ENCODE data around the gene SLC39A6.
"Not testable (repeated sequence)": the region's sequence is repeated elsewhere in the genome, so short reads cannot be mapped to it uniquely, and the experiment has no call there.

The SLC39A6 gene, protein sequence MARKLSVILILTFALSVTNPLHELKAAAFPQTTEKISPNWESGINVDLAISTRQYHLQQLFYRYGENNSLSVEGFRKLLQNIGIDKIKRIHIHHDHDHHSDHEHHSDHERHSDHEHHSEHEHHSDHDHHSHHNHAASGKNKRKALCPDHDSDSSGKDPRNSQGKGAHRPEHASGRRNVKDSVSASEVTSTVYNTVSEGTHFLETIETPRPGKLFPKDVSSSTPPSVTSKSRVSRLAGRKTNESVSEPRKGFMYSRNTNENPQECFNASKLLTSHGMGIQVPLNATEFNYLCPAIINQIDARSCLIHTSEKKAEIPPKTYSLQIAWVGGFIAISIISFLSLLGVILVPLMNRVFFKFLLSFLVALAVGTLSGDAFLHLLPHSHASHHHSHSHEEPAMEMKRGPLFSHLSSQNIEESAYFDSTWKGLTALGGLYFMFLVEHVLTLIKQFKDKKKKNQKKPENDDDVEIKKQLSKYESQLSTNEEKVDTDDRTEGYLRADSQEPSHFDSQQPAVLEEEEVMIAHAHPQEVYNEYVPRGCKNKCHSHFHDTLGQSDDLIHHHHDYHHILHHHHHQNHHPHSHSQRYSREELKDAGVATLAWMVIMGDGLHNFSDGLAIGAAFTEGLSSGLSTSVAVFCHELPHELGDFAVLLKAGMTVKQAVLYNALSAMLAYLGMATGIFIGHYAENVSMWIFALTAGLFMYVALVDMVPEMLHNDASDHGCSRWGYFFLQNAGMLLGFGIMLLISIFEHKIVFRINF

DNA sequence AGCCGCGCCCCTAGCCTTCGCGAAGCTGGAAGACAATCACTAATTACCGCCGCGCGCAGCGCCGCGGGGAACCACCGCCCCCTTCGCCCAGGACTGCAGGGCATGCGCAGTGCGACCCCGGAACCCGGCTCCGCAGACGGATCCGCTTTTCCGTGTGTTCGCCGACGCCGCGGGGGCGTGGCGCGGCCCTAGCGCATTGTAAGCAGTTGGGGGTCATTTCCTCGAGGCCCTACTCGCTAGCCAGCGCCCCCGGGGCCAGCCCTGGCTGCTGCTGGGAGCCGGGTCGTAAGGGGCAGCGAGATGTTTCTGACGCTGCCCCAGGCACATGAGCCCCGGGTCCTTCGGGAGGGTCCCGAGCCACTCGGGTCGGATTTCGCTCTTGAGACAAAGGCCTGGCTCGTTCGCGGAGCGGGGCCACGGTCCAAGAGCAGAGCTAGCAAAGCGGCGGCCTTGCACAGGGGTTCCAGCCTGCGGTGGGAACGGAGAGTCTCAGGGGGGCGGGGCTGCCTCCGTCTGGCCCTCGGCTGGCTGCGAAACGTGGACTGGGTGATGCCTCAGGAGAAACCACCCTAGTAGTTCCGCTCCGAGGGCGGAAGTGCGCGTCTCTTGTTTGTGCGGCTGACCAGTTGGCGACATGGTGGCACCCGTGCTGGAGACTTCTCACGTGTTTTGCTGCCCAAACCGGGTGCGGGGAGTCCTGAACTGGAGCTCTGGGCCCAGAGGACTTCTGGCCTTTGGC lies at the start of gene SLC39A6, which contains the start of gene ELP2:
Gene SLC39A6 (minus strand): TSS at position 41 of the 739 bp plus-strand sequence. CDS start 2,333 bp downstream, outside the sequence.
Gene ELP2 (plus strand): TSS at position 600 of the 739 bp plus-strand sequence. CDS start 35 bp downstream, at position 635.
- peak; percentile 87 to 88 for DNase-seq (ENCODE audit: low read depth in 2 of 2)

DNA sequence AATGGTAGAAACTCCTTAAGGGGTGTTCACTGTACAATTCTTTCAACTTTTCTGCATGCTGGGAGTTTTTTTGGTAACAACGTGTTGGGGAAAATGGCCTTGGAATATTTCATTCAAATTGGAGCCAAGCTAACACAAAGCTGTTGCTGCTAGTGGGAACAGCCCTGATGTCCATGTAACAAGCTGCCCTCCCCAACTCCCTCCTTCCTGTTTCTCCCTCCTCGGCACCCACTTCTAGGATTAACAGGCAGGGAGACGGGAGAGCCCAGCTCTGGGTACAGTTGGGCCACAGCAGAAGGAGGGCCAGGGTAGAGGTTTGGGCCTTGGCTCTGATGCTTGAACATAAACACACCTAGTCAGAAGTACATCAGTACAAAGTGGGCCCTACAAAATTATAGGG lies 48.8 kb upstream of the SLC39A6 start:
- no peak for DNase-seq (ENCODE audit: low read depth in 2 of 2)

DNA sequence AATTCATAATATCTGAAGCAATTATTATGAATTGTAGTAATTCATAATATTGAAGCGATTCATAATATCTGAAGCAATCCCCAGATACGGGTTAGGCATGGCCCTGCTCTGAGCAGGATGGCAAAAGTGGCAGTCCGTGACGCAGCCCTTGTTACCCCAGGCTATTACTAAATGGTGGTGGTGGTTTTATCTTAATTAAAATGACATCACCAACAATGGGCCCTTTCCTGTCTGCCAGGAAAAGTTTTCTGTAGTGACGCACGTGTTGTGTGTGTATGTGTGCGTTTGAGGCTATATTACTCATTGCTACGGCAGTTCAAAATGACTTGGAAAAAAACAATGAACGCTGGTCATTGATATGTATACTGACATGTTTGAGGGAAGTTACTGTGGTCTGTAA lies 47.6 kb upstream of the SLC39A6 start:
- no peak for DNase-seq (ENCODE audit: low read depth in 2 of 2)

DNA sequence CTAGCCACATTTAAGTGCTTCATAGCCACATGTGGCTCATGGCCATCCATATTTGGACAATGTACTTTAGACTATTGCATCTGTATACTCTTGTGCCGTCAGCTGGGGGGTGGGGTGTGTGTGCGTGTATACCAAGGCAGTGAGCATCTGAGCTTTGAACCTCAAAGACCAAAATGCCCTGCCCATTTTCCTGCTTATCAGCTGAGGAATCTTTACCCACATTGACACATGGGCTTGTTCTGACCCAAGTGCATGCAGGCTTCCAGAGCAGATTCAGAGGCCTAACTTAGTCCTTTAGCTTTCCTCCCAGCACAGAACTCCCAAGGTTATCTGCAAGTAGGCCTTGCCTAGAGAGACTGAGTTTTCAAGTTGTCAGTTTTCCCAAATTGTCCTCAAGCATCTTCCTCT lies 47.0 kb upstream of the SLC39A6 start:
- DNase-seq (ENCODE audit: low read depth in 2 of 2), result no peak

DNA sequence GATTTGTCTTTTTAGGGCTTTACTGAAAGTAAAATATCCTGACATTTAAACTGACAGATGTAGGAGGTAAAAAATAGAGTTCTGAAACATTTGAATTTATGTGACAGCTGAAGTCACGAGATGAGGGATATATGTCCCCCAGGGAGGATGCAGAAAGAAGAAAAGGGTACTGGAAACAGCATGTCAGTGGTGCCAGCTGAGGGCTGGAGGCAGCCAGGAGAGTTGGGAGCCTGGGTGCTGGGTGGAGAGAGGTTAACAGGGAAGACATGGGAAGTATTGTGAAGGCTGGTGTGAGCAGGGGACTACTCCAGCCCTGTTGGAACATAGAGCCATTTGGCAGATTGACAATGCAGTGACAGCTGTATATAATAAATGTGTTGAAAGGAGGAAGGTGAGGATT lies 46.3 kb upstream of the SLC39A6 start:
- no peak for DNase-seq (ENCODE audit: low read depth in 2 of 2)

DNA sequence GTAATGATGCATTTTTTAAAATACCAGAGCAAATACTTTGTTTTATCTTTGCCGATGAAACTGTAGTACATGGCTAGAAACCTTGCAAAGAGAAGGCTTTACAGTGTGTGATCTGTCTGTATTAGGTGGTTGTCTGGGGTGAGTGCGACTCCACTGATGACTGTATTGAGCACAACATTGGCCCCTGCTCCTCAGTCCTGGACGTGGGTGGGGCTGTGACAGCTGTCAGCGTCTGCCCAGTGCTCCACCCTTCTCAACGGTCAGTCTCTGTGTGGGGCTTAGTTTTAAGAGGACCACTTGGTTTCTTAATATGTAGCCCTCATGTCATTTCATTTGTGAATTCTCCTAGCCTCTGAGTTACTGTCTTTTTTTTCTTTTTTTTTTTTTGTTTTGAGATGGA lies 40.8 kb upstream of the SLC39A6 start:
- no peak for DNase-seq (ENCODE audit: low read depth in 2 of 2)

DNA sequence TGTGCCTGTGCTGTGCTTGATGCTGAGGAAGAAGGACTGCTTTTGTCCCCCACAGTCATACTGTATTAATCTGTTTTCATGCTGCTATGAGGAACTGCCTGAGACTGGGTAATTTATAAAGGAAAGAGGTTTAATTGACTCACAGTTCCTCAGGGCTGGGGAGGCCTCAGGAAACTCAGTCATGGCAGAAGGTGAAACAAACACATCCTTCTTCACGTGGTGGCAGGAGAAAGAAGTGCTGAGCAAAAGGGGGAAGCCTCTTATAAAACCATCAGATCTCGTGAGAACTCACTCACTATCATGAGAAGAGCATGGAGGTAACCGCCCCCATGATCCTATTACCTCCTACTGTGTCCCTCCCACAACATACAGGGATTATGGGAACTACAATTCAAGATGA lies 39.2 kb upstream of the SLC39A6 start:
- not testable (repeated sequence) for DNase-seq (ENCODE audit: low read depth in 2 of 2)

DNA sequence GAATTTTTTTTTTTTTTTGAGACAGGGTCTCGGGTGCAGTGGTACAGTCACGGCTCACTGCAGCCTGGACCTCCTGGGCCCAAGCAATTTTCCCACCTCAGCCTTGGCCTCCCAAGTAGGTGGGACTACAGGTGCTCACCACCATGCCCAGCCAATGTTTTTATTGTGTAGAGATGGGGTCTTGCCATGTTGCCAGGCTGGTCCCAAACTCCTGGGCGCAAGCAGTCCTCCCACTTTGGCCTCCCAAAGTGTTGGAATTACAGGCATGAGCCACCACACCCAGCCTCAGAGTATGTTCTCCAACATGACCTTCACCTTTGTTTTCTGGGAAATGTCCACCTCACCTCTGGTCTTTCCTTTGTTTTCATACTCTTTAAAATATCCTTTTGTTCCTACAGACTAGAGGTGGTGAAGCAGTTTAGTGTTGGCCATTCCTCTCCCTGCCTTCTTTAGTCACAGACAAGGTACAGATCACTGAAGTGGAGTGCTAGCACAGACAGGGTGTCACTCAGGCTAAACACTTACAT lies 38.6 kb upstream of the SLC39A6 start:
- DNase-seq (ENCODE audit: low read depth in 2 of 2), result no peak

DNA sequence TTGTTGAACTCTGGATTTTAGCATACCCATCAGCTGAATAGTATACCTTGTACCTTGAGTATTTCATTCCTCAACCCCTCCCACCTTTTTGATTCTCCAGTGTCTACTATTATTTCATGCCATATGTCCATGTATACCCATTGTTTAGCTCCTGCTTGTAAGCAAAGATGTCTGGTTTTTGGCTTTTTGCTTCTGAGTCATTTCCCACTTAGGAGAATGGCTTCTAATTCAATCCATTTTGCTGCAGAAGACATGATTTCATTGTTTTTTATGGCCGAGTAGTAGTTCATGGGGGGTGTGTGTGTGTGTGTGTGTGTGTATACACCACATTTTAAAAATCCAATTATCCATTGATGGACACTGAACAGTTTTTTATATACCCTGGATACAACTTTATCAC lies 33.8 kb upstream of the SLC39A6 start:
- DNase-seq (ENCODE audit: low read depth in 2 of 2), result no peak

DNA sequence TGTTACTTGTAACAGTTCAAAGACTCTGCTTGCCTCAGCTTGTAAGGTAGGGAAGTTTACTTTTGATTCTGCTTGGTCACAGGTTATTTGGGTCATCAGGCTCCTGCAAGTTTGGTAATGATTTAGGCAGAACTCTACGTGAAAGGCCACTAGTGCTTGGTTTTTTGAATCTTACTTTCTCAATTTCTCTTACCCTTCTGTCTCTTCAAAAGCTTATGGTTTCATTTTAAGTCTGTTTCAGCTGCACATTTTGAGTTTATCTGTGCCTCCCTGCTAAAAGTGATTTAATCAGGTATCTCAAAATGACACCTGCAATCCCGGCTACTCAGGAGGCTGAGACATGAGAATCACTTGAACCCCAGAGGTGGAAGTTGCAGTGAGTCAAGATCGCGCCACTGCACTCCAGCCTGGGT lies 31.8 kb upstream of the SLC39A6 start:
- no peak for DNase-seq (ENCODE audit: low read depth in 2 of 2)

DNA sequence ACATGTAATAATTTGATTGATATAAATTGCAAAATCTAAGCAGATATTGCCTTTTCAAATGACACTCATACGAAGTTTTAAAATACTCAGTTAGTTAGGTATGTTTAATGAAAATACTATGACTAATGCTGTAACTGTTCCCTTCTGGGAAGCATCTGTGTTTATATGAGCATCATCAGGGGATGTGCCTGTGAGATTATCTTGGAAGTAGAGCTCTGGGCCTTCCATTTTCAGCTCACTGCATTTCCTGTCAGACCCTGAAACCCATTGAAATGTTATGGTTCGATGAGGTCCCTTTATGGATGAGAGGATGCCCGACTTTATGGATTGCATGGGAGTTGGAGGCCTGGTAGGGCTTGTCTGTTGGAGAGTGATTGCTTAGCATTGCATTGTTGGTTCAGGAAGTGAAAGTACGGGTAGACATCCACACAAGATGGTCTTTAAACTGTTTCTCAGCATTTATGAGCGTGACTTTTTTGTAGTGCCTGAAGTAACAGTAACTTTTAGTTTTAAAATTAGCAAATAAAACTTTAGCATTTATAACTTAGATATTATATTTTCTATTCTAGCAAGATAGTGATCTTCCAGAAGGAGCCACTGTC lies 29.2 kb upstream of the SLC39A6 start:
- DNase-seq (ENCODE audit: low read depth in 2 of 2), result no peak

DNA sequence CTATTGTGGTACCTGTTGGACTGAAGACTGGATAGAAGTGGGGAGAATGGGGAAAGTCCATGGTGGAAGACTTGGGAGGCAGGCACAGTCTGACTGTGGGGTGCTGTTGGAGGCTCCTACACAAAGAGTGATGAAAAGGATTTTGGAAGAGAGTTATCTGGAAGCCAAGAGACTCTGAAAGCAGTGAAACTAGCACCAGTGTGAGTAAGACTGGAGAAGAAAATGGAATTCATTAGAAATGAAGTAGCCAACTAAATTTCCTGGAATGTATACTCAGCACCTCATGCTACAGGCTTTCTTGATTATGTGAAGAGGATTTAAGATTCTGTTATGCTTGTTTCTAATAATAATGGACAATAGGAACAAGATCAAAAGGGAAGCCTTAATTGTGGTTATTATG lies 28.3 kb upstream of the SLC39A6 start:
- DNase-seq (ENCODE audit: low read depth in 2 of 2), result no peak

DNA sequence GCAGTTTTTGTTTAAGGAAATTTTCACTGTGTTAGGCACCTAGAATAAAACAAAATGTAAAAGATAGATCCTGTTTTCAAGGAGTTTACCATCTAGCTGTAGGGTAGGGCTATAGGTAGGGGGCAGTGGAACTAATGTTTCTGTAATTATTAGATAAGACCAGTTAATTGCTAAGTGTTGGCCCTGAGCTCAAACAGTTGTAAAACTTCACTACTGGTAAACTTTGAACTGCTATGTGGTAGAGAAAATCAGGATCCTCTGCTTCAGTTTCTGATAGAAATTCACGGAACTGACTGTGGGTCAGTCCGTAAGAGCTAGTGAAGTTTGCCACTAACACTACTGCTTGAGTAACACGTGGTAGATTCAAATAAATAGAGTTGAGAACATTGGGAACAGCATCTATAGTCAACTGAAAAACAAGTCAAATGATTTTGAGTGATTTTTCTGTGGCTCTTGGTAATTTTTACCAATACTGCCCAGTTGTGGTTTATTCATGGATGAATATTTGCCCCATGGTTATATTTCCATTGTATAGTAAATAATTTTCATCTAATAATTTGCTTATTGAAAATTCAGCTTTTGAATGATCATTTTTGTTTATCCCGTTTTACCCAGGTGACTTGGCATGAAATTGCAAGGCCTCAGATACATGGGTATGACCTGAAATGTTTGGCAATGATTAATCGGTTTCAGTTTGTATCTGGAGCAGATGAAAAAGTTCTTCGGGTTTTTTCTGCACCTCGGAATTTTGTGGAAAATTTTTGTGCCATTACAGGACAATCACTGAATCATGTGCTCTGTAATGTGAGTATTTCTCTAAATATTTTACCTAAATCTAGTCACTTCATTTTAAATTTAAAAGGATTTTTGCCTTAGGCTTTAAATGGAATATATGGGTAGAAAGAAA lies 27.0 kb upstream of the SLC39A6 start:
- DNase-seq (ENCODE audit: low read depth in 2 of 2), result no peak

DNA sequence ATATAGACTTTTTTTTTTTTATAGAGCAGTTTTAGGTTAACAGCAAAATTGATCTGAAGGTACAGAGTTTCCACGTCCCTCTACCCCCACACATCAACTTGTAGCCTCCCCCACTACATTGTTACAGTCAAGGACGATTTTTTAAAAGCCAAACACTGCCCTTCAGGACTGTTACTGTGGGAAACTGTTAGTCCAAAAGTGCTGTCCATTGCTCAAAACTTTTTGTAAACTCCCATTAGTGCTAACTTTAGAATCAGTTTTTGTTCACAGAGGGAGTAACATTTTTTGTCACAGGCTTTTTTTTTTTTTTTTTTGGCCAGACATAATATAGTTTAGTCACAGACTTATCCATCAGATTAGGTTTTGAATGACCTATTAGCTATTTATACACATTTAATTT lies 24.6 kb upstream of the SLC39A6 start:
- DNase-seq (ENCODE audit: low read depth in 2 of 2), result no peak

DNA sequence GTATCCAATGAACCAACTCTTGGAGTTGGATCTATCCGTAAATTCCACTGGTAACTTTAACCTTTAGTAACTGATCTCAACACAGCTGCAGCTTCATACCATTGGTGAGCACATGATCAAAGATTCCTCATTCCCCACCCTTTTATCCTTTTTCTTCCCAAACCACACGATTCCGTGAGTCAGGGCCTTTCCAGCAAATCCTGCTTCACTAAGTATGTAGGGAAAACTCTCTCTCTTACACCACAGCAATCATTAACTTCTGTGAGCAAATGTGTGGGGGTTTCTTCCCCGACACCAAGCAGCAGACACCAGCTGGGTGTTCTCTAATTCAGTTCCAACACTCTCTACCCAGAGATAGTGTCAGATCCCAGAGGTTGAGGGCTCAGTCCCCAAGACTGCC lies 24.1 kb upstream of the SLC39A6 start:
- no peak for DNase-seq (ENCODE audit: low read depth in 2 of 2)

DNA sequence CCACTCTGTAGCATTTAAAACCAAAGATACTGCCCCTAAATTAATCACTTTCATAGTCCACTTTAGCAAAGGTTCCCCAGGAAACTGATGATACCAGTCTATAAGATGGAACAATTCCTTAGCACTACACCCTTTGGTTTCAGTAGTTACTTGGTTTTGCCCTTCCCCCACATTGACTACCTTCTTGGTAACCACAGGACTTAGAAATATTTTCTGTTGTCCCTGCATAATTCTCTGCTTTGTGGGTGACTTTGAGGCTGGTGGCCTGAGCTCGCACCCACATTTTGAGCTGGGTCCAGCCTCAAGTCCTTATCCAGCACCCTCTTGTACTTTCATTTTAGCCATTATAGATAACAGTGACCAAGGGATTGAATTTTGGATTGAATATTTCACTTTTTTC lies 23.6 kb upstream of the SLC39A6 start:
- DNase-seq (ENCODE audit: low read depth in 2 of 2), result no peak

DNA sequence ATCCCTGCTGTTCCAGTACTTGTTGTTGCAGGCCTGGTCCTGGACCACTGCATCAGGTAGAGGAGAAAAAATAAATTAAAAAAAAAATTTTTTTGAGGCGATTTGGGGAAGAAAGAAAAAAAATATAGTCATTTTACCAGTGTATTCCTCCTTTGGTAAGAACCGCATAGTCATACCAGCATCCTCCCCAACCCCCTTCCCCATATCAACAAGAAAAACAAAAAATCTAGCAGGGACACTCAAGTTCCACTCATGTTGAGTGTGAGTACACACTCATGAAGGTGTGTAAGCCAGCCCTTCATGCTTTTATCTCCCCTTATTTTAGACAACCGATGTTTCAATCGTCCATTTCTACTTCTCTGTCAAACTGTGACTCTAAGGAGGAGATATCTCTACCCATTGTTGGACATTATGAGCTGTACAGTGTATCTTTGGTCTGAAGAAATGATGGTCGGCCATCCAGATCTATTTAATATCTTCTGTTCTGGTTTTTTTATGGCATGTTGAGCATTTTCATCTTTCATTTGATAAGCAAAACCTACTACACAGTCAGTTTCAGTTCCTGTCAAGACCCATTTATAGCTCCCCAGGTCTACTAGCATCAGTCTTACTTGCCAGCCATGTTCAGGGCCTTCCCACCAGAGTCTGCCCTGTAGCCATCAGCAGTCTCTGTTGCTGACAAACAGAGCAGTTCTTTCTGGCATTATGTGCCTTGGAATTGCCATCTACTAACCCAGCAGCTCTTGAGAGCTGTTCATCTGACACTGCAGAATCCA lies 20.6 kb upstream of the SLC39A6 start:
- no peak for DNase-seq (ENCODE audit: low read depth in 2 of 2)

DNA sequence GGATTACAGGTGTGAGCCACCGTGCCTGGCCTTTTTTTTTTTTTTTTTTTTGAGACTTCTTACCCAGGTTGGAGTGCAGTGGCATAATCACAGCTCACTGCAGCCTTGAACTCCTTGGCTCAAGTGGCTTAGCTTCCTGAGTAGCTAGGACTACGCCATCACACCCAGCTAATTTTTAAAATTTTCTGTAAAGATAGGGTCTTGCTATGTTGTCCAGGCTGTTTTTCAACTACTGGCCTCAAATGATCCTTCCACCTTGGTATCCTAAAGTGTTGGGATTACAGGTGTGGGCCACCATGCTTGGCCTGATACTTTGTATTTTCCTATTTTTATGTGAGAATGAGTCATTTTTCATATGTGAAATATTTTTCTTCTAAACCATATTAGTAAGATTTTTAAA lies 14.3 kb upstream of the SLC39A6 start:
- DNase-seq (ENCODE audit: low read depth in 2 of 2), result no peak

DNA sequence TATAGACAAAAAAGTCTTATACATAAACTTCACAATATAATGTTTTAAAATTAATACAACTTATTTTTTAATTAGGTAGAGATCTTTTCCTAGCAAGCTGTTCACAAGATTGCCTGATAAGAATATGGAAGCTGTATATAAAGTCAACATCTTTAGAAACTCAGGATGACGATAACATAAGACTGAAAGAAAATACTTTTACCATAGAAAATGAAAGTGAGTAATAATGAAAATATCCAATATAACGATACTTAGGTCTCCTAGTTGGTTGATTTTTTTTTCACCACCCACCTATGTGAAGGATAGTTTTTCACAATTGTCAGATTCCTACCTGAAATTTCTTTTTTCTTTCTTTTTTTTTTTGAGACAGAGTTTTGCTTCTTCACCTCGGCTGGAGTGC lies 13.6 kb upstream of the SLC39A6 start:
- no peak for DNase-seq (ENCODE audit: low read depth in 2 of 2)

DNA sequence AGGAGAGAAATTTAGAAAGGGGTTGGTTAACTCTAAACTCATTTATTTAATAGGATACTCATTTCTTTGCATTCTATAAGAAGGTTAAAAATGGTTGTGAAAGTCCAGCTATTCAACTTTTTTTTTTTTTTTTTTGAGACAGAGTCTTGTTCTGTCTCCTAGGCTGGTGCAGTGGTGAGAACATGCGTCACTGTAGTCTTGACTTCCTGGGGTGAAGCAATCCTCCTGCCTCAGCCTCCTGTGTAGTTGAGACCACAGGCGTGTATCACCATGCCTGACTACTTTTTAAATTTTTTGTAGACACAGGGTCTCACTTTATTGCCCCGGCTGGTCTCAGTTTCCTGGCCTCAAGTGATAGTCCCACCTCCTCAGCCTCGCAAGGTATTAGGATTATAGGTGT lies 12.4 kb upstream of the SLC39A6 start:
- DNase-seq (ENCODE audit: low read depth in 2 of 2), result no peak
